ENCODE data around the gene UBA5. TPM values are rescaled to one million over a fixed set of nuclear protein-coding genes. Genes with fewer than 3 reads are reported as not detected.
"Not testable (repeated sequence)": the region's sequence is repeated elsewhere in the genome, so short reads cannot be mapped to it uniquely, and the experiment has no call there.

The UBA5 gene
- polyA plus RNA-seq (2013, experiment 1 of 2; ENCODE audit: insufficient read length) = 37.0 TPM
- polyA plus RNA-seq (2013, experiment 2 of 2; ENCODE audit: insufficient read length) = 38.5 TPM

DNA sequence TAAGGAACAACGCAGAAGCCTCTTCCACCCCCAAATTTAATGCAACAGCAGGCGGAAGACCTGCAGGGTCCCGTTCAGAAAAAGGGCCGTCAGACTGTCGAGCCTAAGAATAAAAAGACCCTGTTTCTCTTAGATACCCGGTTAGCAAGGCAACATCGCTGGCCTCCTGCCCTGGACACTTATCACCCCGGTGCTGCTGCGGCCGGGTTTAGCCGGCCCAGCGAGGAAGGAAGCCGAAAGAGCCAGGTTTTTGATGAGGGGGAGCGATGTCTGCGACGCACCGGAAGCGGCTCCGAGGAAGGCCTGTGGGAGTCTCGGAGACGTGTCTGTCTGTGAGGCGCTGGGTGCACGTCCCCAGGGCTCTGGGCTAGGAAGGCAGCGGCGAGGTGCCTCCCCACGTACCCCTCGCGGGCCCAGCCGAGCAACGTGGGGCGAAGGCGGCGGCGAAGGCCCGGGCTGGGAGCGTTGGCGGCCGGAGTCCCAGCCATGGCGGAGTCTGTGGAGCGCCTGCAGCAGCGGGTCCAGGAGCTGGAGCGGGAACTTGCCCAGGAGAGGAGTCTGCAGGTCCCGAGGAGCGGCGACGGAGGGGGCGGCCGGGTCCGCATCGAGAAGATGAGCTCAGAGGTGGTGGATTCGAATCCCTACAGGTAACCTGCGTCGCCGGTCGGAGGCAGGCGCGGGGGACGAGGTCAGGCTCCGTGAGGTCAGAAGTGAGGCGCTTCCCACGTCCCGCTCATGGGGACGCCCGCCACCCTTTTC is at the start of gene UBA5:
UBA5 (plus strand) TSS at position 278 of the 759 bp plus-strand sequence; CDS start at position 487, 209 bp downstream.
- peak; percentile 66 for DNase-seq

DNA sequence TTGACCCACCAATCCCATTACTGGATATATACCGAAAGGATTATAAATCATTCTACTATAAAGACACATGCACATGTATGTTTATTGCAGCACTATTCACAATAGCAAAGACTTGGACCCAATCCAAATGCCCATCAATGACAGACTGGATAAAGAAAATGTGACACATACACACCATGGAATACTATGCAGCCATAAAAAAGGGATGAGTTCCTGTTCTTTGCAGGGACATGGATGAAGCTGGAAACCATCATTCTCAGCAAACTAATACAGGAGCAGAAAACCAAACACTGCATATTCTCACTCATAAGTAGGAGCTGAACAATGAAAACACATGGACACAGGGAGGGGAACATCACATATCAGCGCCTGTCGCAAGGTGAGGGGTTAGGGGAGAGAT is 44.8 kb upstream of the UBA5 start:
- not testable (repeated sequence) for DNase-seq

DNA sequence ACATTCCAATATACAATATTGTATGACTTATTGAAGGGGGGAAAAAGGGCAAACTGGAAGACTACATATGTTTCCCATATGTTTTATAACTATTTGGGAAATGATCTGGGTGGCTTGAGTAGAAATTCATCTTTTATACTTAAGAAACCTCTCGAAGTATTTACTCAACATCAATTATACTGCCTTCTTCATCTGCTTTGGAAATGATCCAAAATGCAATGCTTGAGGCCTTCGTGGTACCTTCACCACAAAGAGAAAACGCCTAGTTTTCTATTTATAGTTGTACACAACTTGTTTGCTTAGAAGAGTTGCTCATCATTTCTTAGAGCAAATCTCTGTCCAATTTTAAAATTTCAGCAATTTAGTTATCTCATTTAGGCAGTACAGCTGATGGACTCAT is 44.2 kb upstream of the UBA5 start:
- peak; percentile 41 for DNase-seq

DNA sequence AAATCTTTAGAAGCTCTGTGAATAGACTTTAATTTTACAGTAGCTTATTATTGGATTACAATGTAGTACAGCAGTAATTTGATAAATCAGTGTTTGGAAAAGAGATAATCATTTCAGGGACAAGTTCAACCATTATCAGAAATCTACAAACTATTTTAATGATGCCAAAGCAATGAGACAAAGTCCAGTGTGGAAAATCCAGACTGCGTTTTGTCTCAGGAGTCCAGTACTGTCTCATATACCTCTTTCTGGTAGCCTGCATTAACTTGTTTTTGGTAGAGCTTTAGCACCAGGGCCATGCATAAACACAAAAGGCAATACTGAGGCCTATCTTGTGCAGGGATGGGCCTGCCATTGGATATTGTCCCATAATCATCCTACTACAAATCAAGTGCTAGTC is 43.3 kb upstream of the UBA5 start:
- no peak for DNase-seq

DNA sequence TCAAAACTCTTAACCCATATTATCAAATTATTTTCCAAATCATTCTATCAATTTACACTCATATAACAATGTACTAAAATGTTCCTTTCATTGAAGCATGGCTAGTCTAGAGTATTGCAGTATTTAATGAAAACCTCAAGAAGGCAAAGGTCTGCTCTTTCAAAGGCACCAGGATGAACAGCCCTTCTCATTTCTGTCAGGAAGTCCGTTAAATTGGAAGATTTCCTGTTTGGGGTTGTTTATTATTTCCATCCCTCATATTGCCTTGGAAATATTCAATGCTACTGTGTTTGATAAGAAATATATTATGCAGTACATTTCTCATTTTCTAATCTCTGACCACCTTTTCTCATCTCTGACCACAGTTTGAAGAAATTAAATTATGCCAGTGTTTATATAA is 38.0 kb upstream of the UBA5 start:
- no peak for DNase-seq

DNA sequence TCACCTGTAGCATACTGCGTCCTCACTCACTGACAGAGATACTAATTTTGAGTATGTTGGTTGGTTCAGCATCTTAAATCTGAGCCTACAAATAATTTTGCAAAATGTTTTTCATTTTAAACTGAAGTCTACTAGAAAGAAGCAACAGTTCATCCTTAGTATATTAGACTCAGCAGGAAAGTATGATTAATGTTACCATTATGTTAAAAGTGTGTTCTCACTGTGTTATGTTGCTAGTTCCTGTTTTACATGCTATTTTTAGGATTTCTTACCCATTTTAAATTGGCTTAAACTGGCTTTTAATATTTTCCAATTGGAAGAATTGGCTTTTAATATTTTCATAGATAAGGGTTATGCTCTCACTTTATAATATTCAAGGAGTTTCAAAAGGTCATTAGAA is 37.4 kb upstream of the UBA5 start:
- DNase-seq = no peak

DNA sequence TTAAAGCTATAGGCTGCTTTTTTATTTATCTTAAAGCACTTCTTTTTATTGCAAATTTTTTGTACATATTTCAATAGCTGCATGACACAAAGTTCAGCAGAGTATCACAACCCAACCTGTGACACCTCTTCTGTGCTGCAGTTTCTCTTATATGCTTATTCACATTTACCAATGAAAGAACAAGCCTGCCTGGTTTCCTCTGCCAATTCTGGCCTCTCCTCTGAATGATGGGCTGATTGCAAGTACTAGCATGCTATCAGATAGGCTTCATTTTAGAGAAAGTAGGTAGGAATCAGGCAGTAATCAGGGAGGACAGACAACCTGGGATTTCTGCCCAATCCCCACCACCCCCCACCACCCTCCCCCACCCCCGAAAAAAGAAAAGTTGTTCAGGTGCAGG is 36.5 kb upstream of the UBA5 start:
- no peak for DNase-seq

DNA sequence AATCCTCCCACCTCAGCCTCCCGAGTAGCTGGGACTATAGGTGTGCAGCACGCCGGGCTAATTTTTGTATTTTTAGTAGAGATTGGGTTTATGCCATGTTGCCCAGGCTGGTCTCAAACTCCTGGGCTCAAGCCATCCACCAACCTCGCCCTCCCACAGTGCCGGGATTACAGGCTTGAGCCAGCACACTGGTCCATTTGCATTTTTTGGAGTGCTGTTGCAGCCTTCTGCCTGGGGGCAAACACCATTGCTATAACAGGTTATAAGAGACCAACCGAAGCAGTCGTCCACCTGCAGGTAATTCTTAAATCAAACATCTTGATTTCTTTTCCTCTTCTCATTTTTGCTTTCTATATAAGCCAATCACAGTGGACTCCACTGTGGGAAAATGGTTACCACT is 35.3 kb upstream of the UBA5 start:
- no peak for DNase-seq

DNA sequence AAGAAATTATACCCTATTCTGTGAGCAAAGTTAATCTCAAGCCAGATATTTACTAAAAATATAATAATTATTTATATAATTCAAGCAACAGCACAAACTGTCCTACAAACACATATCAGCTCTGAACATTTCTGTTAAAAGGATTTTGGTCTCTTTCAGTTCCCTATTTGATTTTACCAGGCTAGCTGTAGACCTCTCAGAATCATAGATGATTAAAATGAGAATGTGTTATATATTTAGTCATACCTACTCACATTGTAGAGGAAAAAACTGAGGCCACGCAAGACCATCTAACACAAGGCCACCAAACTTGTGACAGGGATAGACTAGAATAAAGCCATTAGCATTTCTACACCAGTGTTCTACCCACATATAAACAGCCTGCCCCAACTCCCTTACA is 34.5 kb upstream of the UBA5 start:
- DNase-seq = no peak

DNA sequence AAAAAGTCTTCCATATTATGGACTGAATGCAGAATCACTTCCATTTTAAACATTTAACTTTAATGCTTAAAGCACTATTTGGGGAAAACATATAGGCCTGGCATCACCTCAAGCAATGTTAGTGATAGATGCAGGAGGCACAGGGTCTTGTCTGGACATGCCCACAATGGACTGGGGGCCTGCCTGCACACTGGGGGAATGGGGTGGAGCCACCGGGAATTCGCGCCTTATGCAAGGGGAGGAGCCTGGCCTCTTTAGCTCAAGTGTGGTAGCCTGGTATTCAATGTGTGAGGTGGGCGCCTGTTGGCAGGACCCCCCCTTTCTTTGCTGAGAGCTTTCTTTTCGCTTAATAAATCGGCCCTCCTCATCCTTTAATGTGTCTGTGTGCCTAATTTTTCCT is 33.2 kb upstream of the UBA5 start:
- no peak for DNase-seq

DNA sequence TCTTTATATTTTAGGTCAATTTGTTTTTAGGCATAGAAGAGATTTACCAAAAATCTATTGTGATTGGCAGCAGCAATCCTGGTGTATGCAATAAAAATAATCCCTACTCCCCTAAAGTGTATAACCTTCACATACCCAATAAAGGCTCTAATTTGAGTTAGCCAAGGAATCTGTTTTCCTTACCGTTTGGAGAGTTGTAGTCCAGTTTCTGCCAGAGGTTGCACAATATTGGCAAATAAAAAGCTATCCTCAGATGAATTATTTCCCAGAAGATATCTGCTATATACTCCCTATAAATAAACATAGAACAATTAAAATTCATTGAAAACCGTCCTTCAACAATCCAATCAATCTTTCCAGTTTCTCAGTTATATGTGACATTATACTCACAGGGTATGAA is 32.0 kb upstream of the UBA5 start:
- DNase-seq = no peak

DNA sequence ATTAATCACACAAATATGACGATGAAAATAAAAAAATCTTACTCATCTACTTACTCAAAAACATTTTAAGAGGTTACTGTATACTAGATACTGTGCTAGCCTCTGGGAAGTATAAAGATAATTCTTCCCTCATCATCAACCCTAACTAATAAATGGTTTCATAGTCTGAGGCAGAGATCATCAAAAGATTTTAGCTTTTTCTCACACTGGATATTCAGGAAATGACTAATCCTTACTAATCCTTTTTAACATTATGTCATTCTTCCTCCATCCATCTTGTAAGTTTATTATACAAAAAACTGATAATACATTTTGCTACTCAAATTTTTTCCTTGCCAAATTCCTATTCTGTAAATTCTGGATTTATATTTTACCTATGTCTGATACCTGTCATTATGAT is 30.2 kb upstream of the UBA5 start:
- peak; percentile 59 for DNase-seq

DNA sequence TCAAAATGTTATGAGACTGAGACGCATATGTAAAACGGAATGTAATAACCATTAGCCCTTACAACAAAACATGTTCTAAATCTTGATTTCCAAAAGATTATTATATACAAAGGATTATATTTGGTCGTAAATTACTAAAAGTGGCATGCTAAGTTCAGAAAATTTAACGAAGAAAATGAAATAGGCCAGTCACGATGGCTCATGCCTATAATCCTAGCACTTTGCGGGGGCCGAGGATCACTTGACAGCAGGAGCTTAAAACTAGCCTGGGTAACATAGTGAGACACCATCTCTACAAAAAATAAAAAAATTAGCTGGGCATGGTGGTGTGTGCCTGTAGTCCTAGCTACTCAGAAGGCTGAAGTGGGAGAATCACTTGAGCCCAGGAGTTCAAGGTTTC is 29.5 kb upstream of the UBA5 start:
- DNase-seq = no peak

DNA sequence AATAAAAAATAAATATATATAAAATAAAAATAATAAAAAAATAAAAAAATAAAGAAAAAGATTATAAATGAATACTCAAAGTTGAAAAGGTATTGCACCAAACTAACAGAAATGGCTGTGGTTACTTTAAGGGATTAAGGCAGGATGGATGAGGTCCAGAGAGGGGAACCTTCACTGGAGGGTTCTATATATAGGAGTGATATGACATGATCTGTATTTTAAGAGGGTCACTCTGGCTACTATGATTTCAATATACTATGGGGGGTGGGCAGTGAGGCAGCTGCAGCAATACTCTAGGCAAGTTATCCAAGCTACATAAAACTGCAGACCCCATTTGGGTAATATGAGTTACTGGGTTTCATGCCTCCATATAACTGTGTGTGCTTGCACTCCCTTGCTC is 25.1 kb upstream of the UBA5 start:
- DNase-seq = no peak

DNA sequence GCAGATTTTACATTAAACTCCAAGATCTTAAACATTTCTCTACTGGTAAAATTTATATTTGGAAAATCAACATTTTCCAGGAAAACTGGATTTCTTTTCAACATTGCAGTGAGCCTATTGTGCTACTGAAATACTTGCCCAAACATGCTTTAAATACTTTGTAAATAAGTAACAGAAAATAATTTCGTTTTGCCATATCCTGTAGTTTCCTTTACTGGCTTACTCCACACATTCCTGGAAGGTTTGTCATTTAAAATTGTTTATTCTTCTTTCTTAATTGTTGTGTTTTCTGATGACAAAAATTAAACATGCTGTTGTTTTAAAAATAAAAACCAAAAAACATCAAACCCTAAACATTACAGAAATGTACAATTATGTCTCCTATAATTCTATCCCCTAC is 22.5 kb upstream of the UBA5 start:
- DNase-seq = peak; percentile 40

DNA sequence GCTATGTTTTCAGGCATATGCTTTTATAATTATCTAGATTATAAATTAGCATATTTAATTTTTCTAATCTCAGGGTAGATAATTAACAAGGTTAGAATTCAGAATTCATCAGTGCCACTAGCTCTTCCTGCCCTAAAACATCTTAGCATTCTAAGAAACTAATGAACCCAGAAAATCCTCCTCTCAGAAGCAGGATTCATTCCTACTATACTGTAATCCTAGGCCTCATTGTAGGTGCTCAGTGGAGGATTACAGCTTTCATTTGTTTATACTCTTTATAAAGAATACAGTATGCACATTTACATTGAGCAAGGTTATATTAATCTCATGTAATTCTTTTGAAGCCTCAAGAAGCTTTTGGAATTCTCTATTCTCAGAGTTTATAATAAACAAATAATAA is 21.4 kb upstream of the UBA5 start:
- DNase-seq = no peak

DNA sequence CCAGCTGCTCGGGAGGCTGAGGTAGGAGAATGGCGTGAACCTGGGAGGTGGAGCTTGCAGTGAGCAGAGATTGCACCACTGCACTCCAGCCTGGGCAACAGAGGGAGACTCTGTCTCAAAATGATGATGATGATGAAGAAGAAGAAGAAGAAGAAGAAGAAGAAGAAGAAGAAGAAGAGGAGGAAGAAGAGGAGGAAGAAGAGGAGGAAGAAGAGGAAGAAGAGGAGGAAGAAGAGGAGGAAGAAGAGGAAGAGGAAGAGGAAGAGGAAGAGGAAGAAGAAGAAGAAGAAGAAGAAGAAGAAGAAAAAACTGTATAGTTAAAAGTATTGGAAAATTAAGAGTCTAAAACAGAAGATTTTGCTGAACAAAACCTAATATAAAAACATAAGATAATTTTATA is 18.7 kb upstream of the UBA5 start:
- DNase-seq = not testable (repeated sequence)

DNA sequence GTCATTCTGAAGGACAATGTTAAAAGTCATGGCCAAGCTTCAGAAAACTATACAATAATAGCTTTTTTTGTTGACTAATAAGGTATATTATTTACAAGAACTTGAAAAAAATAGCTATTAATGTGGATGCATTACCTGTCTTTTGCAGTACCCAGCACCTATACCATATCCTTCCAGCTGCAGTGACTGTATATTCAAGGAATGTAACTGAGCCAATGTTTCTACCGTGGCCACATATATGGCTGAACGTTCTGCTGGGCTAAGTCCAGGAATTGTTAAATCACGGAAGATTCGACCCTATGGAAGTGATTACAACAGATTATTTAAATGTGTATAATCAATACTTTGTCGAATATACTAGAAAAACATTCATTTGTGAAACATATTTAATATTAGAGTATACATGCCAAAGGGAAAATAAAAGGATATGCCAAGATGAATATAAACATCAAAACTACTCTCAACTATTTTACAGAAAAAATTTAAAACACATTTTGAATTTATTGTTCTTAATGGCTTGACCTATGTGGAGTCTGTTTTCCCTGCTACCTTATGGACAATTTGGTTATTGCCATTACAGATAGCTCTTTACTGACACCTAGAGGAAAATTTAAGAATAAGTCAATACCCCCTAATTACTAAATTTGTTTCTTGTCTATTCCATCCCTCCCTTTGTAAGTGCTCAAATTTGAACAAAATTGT is 18.1 kb upstream of the UBA5 start:
- peak; percentile 52 for DNase-seq

DNA sequence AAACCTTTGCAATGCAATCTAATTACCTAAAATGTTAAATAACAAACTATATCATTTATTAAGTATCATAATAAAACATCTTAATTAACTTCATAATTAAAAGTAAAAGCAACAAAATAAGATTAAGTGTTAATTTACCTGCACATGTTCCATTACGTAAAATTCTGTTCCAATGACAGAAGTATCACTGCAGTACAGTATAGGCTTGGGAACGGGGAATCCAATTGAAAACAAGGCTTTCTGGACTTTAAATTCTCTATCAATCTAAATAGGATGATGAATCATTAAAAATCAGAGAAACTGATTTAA is 17.6 kb upstream of the UBA5 start:
- no peak for DNase-seq

DNA sequence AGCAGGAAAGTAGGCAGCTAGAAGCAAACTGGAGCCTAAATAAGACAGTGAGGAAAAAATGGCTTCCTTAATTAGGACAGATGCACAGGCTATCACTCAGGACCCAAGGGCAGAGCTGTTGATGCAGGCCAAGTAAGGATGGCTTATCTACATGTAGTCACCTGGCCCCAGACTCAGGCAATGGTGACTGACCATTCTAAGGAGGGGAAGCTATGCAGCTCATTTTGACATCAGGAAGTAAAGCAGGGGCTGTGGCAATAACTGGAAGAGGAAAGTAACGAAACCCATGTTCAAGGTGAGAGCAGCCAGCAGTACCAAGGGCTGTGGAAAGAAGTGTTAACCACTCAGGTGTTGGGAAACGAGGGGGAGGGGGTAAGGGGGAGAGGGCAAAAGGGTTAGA is 16.8 kb upstream of the UBA5 start:
- no peak for DNase-seq

DNA sequence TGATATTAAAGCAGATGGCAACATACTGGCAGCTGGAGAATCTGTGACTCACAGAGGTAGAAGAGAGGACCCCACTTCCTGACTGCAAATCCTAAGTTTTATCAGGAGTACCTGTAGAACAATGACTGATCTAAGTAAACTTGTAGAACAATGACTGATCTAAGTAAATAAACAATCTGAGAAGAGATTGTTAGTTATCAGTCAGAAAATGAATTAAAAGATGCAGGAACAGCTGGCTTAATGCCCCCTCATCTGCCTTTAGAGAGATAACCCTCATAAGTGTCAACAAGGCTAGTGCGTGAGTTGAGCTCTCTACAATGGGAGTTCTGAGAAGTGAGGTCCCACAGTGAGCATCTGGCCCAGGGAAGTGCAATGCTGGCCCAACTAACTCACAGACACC is 15.1 kb upstream of the UBA5 start:
- no peak for DNase-seq

DNA sequence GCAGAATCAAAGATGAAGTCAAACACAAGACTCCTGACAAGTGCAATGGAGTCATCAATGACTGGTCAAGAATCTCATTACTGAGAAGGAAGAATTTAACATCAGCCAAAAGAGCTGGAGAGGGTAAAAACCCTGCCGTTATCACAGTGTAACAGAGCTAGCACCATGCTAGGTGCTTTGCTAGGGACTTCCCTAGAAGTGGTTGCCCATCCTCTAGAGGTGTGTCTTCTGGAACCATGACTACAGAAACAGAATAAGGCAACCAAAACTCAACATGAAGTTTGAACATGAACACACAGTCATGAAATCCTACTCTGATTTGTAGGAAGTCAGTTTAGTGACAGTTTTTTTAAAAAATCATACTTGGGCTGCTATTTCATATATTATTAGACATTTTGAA is 10.0 kb upstream of the UBA5 start:
- DNase-seq = no peak

DNA sequence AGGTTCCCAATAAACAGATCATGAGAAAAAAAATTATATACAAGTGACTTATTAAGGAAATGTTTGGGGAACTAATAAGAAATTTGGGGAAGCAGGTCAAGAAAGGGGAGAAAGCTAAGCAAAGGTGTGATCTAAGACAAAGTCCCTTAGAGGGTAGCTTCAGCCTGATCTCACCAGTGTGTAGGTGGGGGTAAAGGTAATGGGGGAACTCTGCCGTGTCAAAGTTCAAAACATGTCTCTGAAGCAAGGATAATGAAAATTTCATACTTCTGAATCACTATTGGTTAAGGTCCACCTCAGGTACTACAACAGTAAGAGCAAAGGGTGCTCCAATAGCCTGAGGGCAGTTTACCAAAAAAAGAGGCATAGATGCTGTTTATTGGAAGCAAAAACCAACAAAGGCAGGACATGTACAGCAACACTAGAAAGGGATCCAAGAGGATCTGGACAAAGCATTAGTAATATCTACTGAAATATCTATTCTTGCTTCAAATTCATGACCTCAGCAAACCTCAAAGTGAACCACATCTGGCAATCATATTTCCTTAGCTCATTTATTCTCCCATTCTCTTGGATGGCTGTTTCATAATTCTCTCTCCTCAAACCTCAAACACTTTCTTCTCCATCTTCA is 7.4 kb upstream of the UBA5 start:
- DNase-seq = peak; percentile 50

DNA sequence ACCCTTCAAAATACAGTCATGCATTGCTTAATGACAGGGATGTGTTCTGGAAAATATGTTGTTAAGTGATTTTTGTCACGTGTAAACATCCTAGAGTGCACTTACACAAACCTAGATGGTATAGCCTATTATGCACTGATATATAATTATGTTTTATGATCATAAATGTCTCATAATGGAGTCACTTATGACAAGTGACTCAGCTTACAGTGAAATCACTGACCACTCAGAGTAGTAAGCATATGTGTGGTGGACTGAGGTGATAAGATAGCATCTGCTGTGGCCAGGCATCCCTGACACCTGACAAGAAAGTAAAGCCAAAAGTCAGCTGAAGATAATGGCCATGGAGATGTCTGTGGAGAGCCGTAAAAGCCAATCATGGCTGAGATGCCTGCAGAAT is 5.9 kb upstream of the UBA5 start:
- no peak for DNase-seq

Measured in fibroblast of skin of abdomen (primary cell).